Measurements from ENCODE around the gene KRTAP9-9. TPM values are rescaled to one million over a fixed set of nuclear protein-coding genes. Genes with fewer than 3 reads are reported as not detected.

KRTAP9-9 gene
- total RNA-seq, 1 donor = not detected

DNA sequence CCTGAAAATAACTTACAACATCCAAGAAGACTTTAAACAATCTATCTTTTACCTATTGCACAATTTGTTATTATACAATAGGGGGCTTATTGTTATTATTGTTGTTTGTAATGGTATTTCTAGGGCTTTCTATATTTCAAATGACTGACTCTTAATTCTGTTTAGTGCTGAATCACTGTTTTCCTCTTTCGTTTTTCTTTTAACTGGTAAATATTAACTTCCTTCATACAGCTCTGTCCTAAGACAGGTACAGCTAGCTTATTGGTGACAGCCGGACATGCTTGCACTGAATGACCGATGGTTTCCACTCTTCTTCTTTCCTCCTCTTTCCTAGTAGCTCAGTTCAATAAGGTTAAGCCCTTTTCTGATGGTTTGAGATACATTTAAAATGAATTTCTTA, 31.9 kb downstream of the KRTAP9-9 start:
- Histone ChIP-seq H3K27me3 (ENCODE audit: insufficient read depth, low read length) (no peaks in the 10 kb centered on the region), H3K4me3 (ENCODE audit: low read length) (no peak overlapping the region), H3K9me3 (ENCODE audit: low read depth, low read length) (no peaks in the 10 kb centered on the region), H3K4me1 (ENCODE audit: insufficient read depth, low read length) (peaks cover 6% of the 10 kb centered on the region)

GRCh38 chr17:41294016-41294415, 38.8 kb downstream of the KRTAP9-9 start:
- Histone ChIP-seq H3K9me3 (ENCODE audit: low read depth, low read length) (no peaks in the 10 kb centered on the region), H3K27me3 (ENCODE audit: insufficient read depth, low read length) (no peaks in the 10 kb centered on the region), H3K4me1 (ENCODE audit: insufficient read depth, low read length) (no peaks in the 10 kb centered on the region), H3K4me3 (ENCODE audit: low read length) (no peak overlapping the region)

- no peaks in the 10 kb centered on the region for H3K9me3 ChIP-seq (ENCODE audit: low read depth, low read length)
- no peaks in the 10 kb centered on the region for H3K4me1 ChIP-seq (ENCODE audit: insufficient read depth, low read length)
- no peak overlapping the region for H3K4me3 ChIP-seq (ENCODE audit: low read length)
- H3K27me3 ChIP-seq (ENCODE audit: insufficient read depth, low read length) = no peaks in the 10 kb centered on the region
These were observed 41.7 kb downstream of the KRTAP9-9 start for GRCh38 chr17:41296846-41297245.

- H3K9me3 ChIP-seq (ENCODE audit: low read depth, low read length) = no peaks in the 10 kb centered on the region
- no peak overlapping the region for H3K4me3 ChIP-seq (ENCODE audit: low read length)
- peaks cover 12% of the 10 kb centered on the region for H3K4me1 ChIP-seq (ENCODE audit: insufficient read depth, low read length)
- no peaks in the 10 kb centered on the region for H3K27me3 ChIP-seq (ENCODE audit: insufficient read depth, low read length)
These were observed 43.4 kb downstream of the KRTAP9-9 start for GRCh38 chr17:41298458-41299135.

DNA sequence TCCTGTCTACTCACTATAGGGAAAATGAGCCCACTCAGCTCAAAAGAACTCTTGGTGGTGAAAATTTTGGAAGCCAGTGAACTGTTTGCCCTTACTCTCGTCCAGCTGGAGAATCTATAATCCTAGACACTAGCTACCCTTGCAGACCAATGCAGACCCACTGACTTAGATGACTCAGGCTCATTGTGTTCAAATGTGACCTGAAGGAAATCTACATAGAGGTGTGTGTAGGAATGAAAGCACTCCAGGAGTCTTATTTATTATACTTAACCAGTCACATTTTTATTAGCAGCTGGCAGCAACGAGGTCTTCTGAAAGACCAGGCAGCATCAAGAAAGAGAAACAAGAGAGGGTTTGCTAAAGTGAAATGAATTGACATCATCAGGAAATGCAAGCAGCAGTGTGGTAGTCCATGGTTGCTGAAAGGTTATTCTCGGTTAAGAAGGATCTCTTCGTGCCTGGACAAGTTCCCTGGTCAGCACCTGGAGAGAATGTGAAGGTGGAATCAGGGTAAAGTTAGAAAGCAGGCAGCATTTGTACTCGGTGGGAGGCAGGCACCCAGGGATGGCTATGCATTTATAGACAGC, 46.1 kb downstream of the KRTAP9-9 start:
- H3K27me3 ChIP-seq (ENCODE audit: insufficient read depth, low read length) = no peaks in the 10 kb centered on the region
- H3K4me3 ChIP-seq (ENCODE audit: low read length) = no peak overlapping the region
- no peaks in the 10 kb centered on the region for H3K9me3 ChIP-seq (ENCODE audit: low read depth, low read length)
- peaks cover 14% of the 10 kb centered on the region for H3K4me1 ChIP-seq (ENCODE audit: insufficient read depth, low read length)

- Histone ChIP-seq H3K27me3 (ENCODE audit: insufficient read depth, low read length) (no peaks in the 10 kb centered on the region), H3K9me3 (ENCODE audit: low read depth, low read length) (no peaks in the 10 kb centered on the region), H3K4me1 (ENCODE audit: insufficient read depth, low read length) (peaks cover 14% of the 10 kb centered on the region), H3K4me3 (ENCODE audit: low read length) (no peak within 1 kb of the TSS)
These were observed 47.0 kb downstream of the KRTAP9-9 start, which contains the start of gene KRTAP29-1 for GRCh38 chr17:41301916-41302901. Gene KRTAP29-1, minus strand, starts transcription at chr17:41302851. Its CDS starts 0 bp downstream, at chr17:41302851.

DNA sequence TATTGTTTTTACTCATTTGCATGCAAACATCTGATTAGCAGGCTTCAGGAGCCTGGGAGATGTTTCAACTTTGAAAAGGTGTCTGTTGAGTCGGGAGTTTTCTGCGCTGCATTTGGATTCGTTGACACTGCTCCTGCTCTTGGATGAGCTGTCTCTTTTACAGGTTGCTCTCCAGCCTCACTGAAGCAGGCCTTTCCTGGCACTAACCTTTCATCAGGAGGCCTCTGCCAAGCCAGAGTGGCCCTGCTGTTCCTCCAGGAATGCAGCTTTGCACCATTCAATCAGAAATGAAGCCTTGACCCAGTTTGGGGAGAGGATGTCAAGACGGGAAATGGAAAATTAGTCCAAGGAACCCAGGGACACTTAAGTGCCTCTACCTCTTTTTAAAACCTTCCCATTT, 47.8 kb downstream of the KRTAP9-9 start:
- Histone ChIP-seq H3K9me3 (ENCODE audit: low read depth, low read length) (no peaks in the 10 kb centered on the region), H3K27me3 (ENCODE audit: insufficient read depth, low read length) (no peaks in the 10 kb centered on the region), H3K4me3 (ENCODE audit: low read length) (no peak overlapping the region), H3K4me1 (ENCODE audit: insufficient read depth, low read length) (peaks cover 21% of the 10 kb centered on the region)

DNA sequence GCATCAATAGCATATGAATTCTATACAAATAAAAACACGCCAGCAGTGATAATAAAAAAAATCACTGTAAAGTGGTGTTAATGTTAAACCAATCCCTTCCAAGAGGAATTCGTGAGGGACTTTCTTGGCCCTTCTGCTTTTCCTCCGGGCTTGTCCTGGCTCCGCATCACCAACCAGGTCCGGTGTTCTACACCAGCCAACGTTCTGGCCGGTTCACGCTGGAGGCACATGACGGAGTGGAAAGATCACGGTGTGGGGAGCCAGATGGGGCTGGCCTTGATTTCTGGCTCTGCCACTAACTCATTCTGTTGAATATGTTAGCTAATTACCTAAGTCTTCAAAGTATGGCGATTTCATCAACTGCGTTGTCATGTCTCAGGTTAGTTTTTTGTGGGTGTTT, 48.9 kb downstream of the KRTAP9-9 start:
- H3K4me1 ChIP-seq (ENCODE audit: insufficient read depth, low read length) = peaks cover 32% of the 10 kb centered on the region
- no peaks in the 10 kb centered on the region for H3K9me3 ChIP-seq (ENCODE audit: low read depth, low read length)
- no peaks in the 10 kb centered on the region for H3K27me3 ChIP-seq (ENCODE audit: insufficient read depth, low read length)
- no peak overlapping the region for H3K4me3 ChIP-seq (ENCODE audit: low read length)

Other genes starting within 250 kb of the KRTAP9-9 start
- not detected for gene KRTAP3-1, start 246.3 kb upstream of the KRTAP9-9 start, total RNA-seq
- gene KRTAP1-5, start 228.2 kb upstream of the KRTAP9-9 start, total RNA-seq = not detected
- not detected for gene KRTAP1-4, start 225.2 kb upstream of the KRTAP9-9 start, total RNA-seq
- not detected for gene KRTAP1-3, start 220.5 kb upstream of the KRTAP9-9 start, total RNA-seq
- not detected for gene KRTAP1-1, start 213.9 kb upstream of the KRTAP9-9 start, total RNA-seq
- gene KRTAP2-1, start 208.1 kb upstream of the KRTAP9-9 start, total RNA-seq = not detected
- gene KRTAP2-2, start 200.2 kb upstream of the KRTAP9-9 start, total RNA-seq = not detected
- not detected for gene KRTAP2-3, start 195.3 kb upstream of the KRTAP9-9 start, total RNA-seq
- not detected for gene KRTAP2-4, start 189.5 kb upstream of the KRTAP9-9 start, total RNA-seq
- gene KRTAP4-7, start 171.2 kb upstream of the KRTAP9-9 start, total RNA-seq = not detected
- gene KRTAP4-8, start 157.2 kb upstream of the KRTAP9-9 start, total RNA-seq = not detected
- gene KRTAP4-16, start 153.2 kb upstream of the KRTAP9-9 start, total RNA-seq = not detected
- gene KRTAP4-9, start 150.0 kb upstream of the KRTAP9-9 start, total RNA-seq = not detected
- gene KRTAP4-11, start 137.0 kb upstream of the KRTAP9-9 start, total RNA-seq = not detected
- not detected for gene KRTAP4-12, start 131.2 kb upstream of the KRTAP9-9 start, total RNA-seq
- gene KRTAP4-6, start 114.8 kb upstream of the KRTAP9-9 start, total RNA-seq = not detected
- gene KRTAP4-5, start 105.6 kb upstream of the KRTAP9-9 start, total RNA-seq = not detected
- gene KRTAP4-4, start 94.6 kb upstream of the KRTAP9-9 start, total RNA-seq = not detected
- not detected for gene KRTAP4-3, start 87.2 kb upstream of the KRTAP9-9 start, total RNA-seq
- gene KRTAP4-2, start 77.2 kb upstream of the KRTAP9-9 start, total RNA-seq = not detected
- gene KRTAP4-1, start 70.5 kb upstream of the KRTAP9-9 start, total RNA-seq = not detected
- not detected for gene KRTAP9-1, start 65.5 kb upstream of the KRTAP9-9 start, total RNA-seq
- not detected for gene KRTAP9-2, start 28.7 kb upstream of the KRTAP9-9 start, total RNA-seq
- gene KRTAP9-3, start 22.9 kb upstream of the KRTAP9-9 start, total RNA-seq = not detected
- gene KRTAP9-8, start 17.4 kb upstream of the KRTAP9-9 start, total RNA-seq = not detected
- not detected for gene KRTAP9-4, start 5.7 kb upstream of the KRTAP9-9 start, total RNA-seq
- not detected for gene KRTAP9-6, start 10.0 kb downstream of the KRTAP9-9 start, total RNA-seq
- gene KRTAP9-7, start 20.3 kb downstream of the KRTAP9-9 start, total RNA-seq = not detected
- gene KRTAP29-1, start 47.5 kb downstream of the KRTAP9-9 start, total RNA-seq = not detected
- 0.21 TPM for gene KRTAP16-1, start 53.9 kb downstream of the KRTAP9-9 start, total RNA-seq
- gene KRTAP17-1, start 60.3 kb downstream of the KRTAP9-9 start, total RNA-seq = not detected
- gene KRT33A, start 95.4 kb downstream of the KRTAP9-9 start, total RNA-seq = not detected
- not detected for gene KRT33B, start 114.4 kb downstream of the KRTAP9-9 start, total RNA-seq
- gene KRT34, start 126.9 kb downstream of the KRTAP9-9 start, total RNA-seq = 0.10 TPM
- gene KRT31, start 142.2 kb downstream of the KRTAP9-9 start, total RNA-seq = not detected
- not detected for gene KRT37, start 169.2 kb downstream of the KRTAP9-9 start, total RNA-seq
- not detected for gene KRT38, start 185.6 kb downstream of the KRTAP9-9 start, total RNA-seq
- not detected for gene KRT32, start 212.0 kb downstream of the KRTAP9-9 start, total RNA-seq
- not detected for gene KRT35, start 225.8 kb downstream of the KRTAP9-9 start, total RNA-seq
- not detected for gene KRT36, start 234.5 kb downstream of the KRTAP9-9 start, total RNA-seq